ENCODE measurements around the gene DPP6.

GRCh38 chr7:154364170-154364569, 312.0 kb downstream of the DPP6 start:
- TF ChIP-seq CTCF (conservative IDR thresholded peaks at IDR 0.05; ENCODE audit: low read length) = no peak
- no peak for TF ChIP-seq EZH2phosphoT487 (IDR thresholded peaks at IDR 0.05; ENCODE audit: borderline replicate concordance, low read depth, low read length)
